IMR-90 (cell line): ENCODE results near the gene STK10. TPM values are rescaled to one million over a fixed set of nuclear protein-coding genes. Genes with fewer than 3 reads are reported as not detected.

Experiments used
- ATAC-seq: fragments of 200-7000 bp; cut with Tn5 transposase; 2 replicates; pipeline ENCODE4 v1.9.1; 2020; ENCODE audit warnings: low read depth, mild to moderate bottlenecking, moderate library complexity
- BruUV-seq: library from RNA; stranded (reverse); fragments of 400-500 nt; replicated peaks from 2 replicates; lab custom pipeline; 2021; lab: Mats Ljungman, UMichigan
- CTCF ChIA-PET: fragments of 300-600 bp; formaldehyde crosslinking; extraction: SDS; loops from one replicate; lab custom pipeline; 2021; ENCODE audit warnings: antibody characterized with exemption; lab: Yijun Ruan, JAX
- POLR2A ChIA-PET: fragments of 300-600 bp; sonication (Branson Sonifier 250); formaldehyde crosslinking; loops from one replicate; lab custom pipeline; 2022; ENCODE audit warnings: antibody characterized with exemption; ENCODE audit not compliant: unreplicated experiment; lab: Charles Lee
- DNase-seq: peaks from one replicate; pipeline ENCODE4 v3.0.0; 2013
- H2AFZ ChIP-seq: replicated peaks from 2 replicates; pipeline ENCODE3; 2013; ENCODE audit warnings: low read length, mild to moderate bottlenecking; ENCODE audit not compliant: poor library complexity
- H2AK5ac ChIP-seq: 2 replicates; pipeline ENCODE4 v1.6.1; 2013; ENCODE audit warnings: low read depth, low read length, inconsistent platforms
- H2AK9ac ChIP-seq: replicated peaks from 2 replicates; pipeline ENCODE3; 2013; ENCODE audit warnings: mild to moderate bottlenecking, low read depth, low read length, moderate library complexity; ENCODE audit not compliant: poor library complexity
- H2BK120ac ChIP-seq: 2 replicates; pipeline ENCODE4 v1.6.1; 2013; ENCODE audit warnings: low read depth, low read length, inconsistent platforms
- H2BK15ac ChIP-seq: 3 replicates; pipeline ENCODE4 v1.6.1; 2013; ENCODE audit warnings: low read depth, low read length, inconsistent platforms
- H2BK20ac ChIP-seq: 2 replicates; pipeline ENCODE4 v1.6.1; 2013; ENCODE audit warnings: low read depth, mild to moderate bottlenecking, inconsistent platforms, low read length, moderate library complexity
- H2BK5ac ChIP-seq: 2 replicates; pipeline ENCODE4 v1.6.1; 2013; ENCODE audit warnings: mild to moderate bottlenecking, low read depth, low read length, inconsistent platforms; ENCODE audit not compliant: poor library complexity, severe bottlenecking
- H3K14ac ChIP-seq: replicated peaks from 2 replicates; pipeline ENCODE4 v1.6.1; 2013; ENCODE audit warnings: low read depth, low read length, inconsistent platforms
- H3K18ac ChIP-seq: 2 replicates; pipeline ENCODE4 v1.6.1; 2013; ENCODE audit warnings: low read depth, low read length, control low read depth
- H3K23ac ChIP-seq: 2 replicates; pipeline ENCODE4 v1.6.1; 2013; ENCODE audit warnings: low read depth, low read length, inconsistent platforms
- H3K27ac ChIP-seq: 2 replicates; pipeline ENCODE4 v1.5.1; 2013; ENCODE audit warnings: mild to moderate bottlenecking, control low read depth, low read length; ENCODE audit not compliant: insufficient read depth
- H3K27me3 ChIP-seq: 2 replicates; pipeline ENCODE4 v1.6.1; 2013; ENCODE audit warnings: low read length; ENCODE audit not compliant: control insufficient read depth, insufficient read depth
- H3K36me3 ChIP-seq: 2 replicates; pipeline ENCODE4 v1.6.1; 2013; ENCODE audit warnings: low read length, mixed read lengths; ENCODE audit not compliant: control insufficient read depth, insufficient read depth
- H3K4ac ChIP-seq: 2 replicates; pipeline ENCODE4 v1.6.1; 2013; ENCODE audit warnings: low read depth, low read length, inconsistent platforms
- H3K4me1 ChIP-seq: 2 replicates; pipeline ENCODE4 v1.6.1; 2013; ENCODE audit warnings: low read length, mixed read lengths; ENCODE audit not compliant: control insufficient read depth, insufficient read depth
- H3K4me2 ChIP-seq: 2 replicates; pipeline ENCODE4 v1.6.1; 2013; ENCODE audit warnings: low read depth, mild to moderate bottlenecking, control low read depth, low read length, moderate library complexity
- H3K4me3 ChIP-seq: 2 replicates; pipeline ENCODE4 v1.5.1; 2013; ENCODE audit warnings: low read depth, mild to moderate bottlenecking, control low read depth, low read length, moderate library complexity; ENCODE audit not compliant: insufficient read depth
- H3K56ac ChIP-seq: 2 replicates; pipeline ENCODE4 v1.6.1; 2013; ENCODE audit warnings: low read length, inconsistent platforms; ENCODE audit not compliant: insufficient read depth; ENCODE audit errors: extremely low read depth
- H3K79me1 ChIP-seq, 2 experiments: 2 replicates each; pipeline ENCODE4 v1.6.1; 2013; ENCODE audit warnings: low read length in 2 of 2, inconsistent platforms in 1 of 2, low read depth in 1 of 2
- H3K9ac ChIP-seq: 2 replicates; pipeline ENCODE4 v1.6.1; 2013; ENCODE audit warnings: low read depth, low read length, control low read depth
- H3K9me1 ChIP-seq: 2 replicates; pipeline ENCODE4 v1.6.1; 2013; ENCODE audit warnings: low read length, inconsistent platforms; ENCODE audit not compliant: insufficient read depth
- H3K9me3 ChIP-seq: 2 replicates; pipeline ENCODE4 v1.6.1; 2013; ENCODE audit warnings: low read length; ENCODE audit not compliant: control insufficient read depth, insufficient read depth
- H4K20me1 ChIP-seq: 2 replicates; pipeline ENCODE4 v1.6.1; 2013; ENCODE audit warnings: low read length, inconsistent platforms; ENCODE audit not compliant: insufficient read depth
- H4K5ac ChIP-seq: 2 replicates; pipeline ENCODE4 v1.6.1; 2013; ENCODE audit warnings: mild to moderate bottlenecking, low read depth, low read length, control low read depth
- H4K8ac ChIP-seq, 2 experiments: 2 replicates each; pipeline ENCODE4 v1.6.1; 2013; ENCODE audit warnings: low read depth in 2 of 2, low read length in 2 of 2, control low read depth in 1 of 2, inconsistent platforms in 1 of 2
- H4K91ac ChIP-seq: 2 replicates; pipeline ENCODE4 v1.6.1; 2013; ENCODE audit warnings: low read depth, low read length, inconsistent platforms; ENCODE audit not compliant: insufficient read depth
- BHLHE40 ChIP-seq: fragments of 150-350 bp; IDR thresholded peaks from 2 replicates; pipeline ENCODE4 v1.6.1; 2016; ENCODE audit warnings: mild to moderate bottlenecking, low read depth, low read length
- CEBPB ChIP-seq: IDR thresholded peaks from 2 replicates; pipeline ENCODE4 v1.6.1; 2012; ENCODE audit warnings: low read depth, low read length, improper control_type of control experiment
- CHD1 ChIP-seq: IDR thresholded peaks from 2 replicates; pipeline ENCODE4 v1.6.1; 2012; ENCODE audit warnings: low read depth, low read length, improper control_type of control experiment
- CTCF ChIP-seq: conservative IDR thresholded peaks from 2 replicates; pipeline ENCODE4 v1.5.1; 2012; ENCODE audit warnings: mild to moderate bottlenecking, low read depth, low read length, improper control_type of control experiment
- ELK1 ChIP-seq: fragments of 150-350 bp; IDR thresholded peaks from 2 replicates; pipeline ENCODE4 v1.6.1; 2016; ENCODE audit warnings: low read depth, mild to moderate bottlenecking, low read length, moderate library complexity, borderline replicate concordance
- FOS ChIP-seq: fragments of 150-350 bp; IDR thresholded peaks from 2 replicates; pipeline ENCODE4 v1.6.1; 2016; ENCODE audit warnings: low read depth, low read length
- MAFK ChIP-seq: IDR thresholded peaks from 2 replicates; pipeline ENCODE4 v1.6.1; 2012; ENCODE audit warnings: low read depth, low read length, improper control_type of control experiment
- MAZ ChIP-seq: IDR thresholded peaks from 2 replicates; pipeline ENCODE4 v1.6.1; 2012; ENCODE audit warnings: low read depth, mild to moderate bottlenecking, low read length, improper control_type of control experiment, moderate library complexity, borderline replicate concordance
- MXI1 ChIP-seq: IDR thresholded peaks from 2 replicates; pipeline ENCODE4 v1.6.1; 2012; ENCODE audit warnings: low read depth, mild to moderate bottlenecking, low read length, moderate library complexity, borderline replicate concordance
- NFE2L2 ChIP-seq: fragments of 150-350 bp; IDR thresholded peaks from 2 replicates; pipeline ENCODE4 v1.6.1; 2016; ENCODE audit warnings: low read depth, mild to moderate bottlenecking, low read length
- POLR2A ChIP-seq: IDR thresholded peaks from 2 replicates; pipeline ENCODE4 v1.6.1; 2012; ENCODE audit warnings: mild to moderate bottlenecking, low read depth, low read length
- RAD21 ChIP-seq: IDR thresholded peaks from 2 replicates; pipeline ENCODE4 v1.6.1; 2012; ENCODE audit warnings: low read length, improper control_type of control experiment
- RCOR1 ChIP-seq: IDR thresholded peaks from 2 replicates; pipeline ENCODE4 v1.6.1; 2012; ENCODE audit warnings: mild to moderate bottlenecking, low read length, improper control_type of control experiment; ENCODE audit not compliant: insufficient replicate concordance
- RFX5 ChIP-seq: IDR thresholded peaks from 2 replicates; pipeline ENCODE4 v1.8.0; 2012; ENCODE audit warnings: low read depth, mild to moderate bottlenecking, low read length, moderate library complexity
- SMC3 ChIP-seq: fragments of 150-350 bp; IDR thresholded peaks from 2 replicates; pipeline ENCODE4 v1.6.1; 2016; ENCODE audit warnings: low read depth, mild to moderate bottlenecking, antibody characterized with exemption, low read length, moderate library complexity
- USF2 ChIP-seq: fragments of 150-350 bp; IDR thresholded peaks from 2 replicates; pipeline ENCODE4 v1.6.1; 2017; ENCODE audit warnings: mild to moderate bottlenecking, antibody characterized with exemption, low read length, low read depth
- WGBS, 2 experiments: methylation state at CpG; one replicate each; pipeline versions ENCODE4 v1.1.5 to v1.1.7; 2013; ENCODE audit warnings: missing lambda C conversion rate in 2 of 2; ENCODE audit not compliant: insufficient read length in 1 of 2; ENCODE audit errors: extremely low coverage in 2 of 2; 5-methylcytosine and 5-hydroxymethylcytosine counted together
- dilution Hi-C: fragments of 300-500 bp; cut with HindIII; formaldehyde crosslinking; loops from one replicate; pipeline ENCODE4 v1.14.3; 2018; ENCODE audit warnings: low sequenced_read_pairs; ENCODE audit not compliant: unreplicated experiment
- in situ Hi-C: fragments of 300-500 bp; cut with MboI; formaldehyde crosslinking; loops from 3 replicates; pipeline ENCODE4 v1.14.3; 2019; ENCODE audit warnings: low sequenced_read_pairs, inconsistent platforms, mixed read lengths
- intact Hi-C: fragments of 100-400 bp; cut with micrococcal nuclease; formaldehyde crosslinking; loops from 2 replicates; pipeline ENCODE4 v1.10.0; 2022
- polyA plus RNA-seq, 3 experiments: library from polyadenylated mRNA; depleted of rRNA; stranded (reverse); fragments of >200 nt; gene quantifications; 2 replicates each; pipeline ENCODE4 v1.2.3, GENCODE V29; 2012; ENCODE audit warnings: low replicate concordance in 1 of 3
- total RNA-seq: library from RNA; depleted of rRNA; stranded (reverse); fragments of >200 nt; gene quantifications from 2 replicates; pipeline ENCODE4 v1.2.3, GENCODE V29; 2012

STK10 gene
- total and polyA plus RNA-seq, 2 of the 4 experiments (the other 2 are of a cell fraction): 15.4 to 18.5 TPM

DNA sequence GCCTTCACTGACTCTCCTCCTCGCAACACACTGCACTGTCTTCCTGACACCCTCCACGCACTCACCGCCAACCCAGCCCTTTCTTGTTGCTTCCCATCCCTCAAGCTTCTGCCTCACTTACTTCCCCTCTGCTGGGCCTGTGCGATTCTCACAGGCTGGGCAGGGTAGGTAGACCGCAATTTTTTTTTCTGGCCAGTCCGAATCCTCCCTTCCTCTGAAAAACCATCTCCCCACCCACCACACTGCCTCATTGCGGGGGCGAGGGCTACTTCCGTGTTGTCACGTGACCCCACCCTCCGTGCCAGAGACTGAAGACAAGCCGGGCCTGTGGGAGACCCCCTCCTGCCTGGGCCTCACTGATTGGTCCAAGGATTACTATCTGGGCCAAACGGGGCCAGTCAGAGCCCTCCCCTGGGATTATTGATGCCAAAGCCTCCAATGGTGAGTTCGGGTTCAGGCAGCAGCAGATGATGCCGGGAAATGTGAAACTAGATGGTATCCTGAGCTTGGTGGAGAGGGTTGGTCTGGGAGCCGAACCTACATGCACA lies 73.1 kb downstream of the STK10 start:
- Histone ChIP-seq H3K27ac (no peak overlapping the region), H3K18ac (no peak overlapping the region), H3K9ac (no peak overlapping the region), H3K23ac (no peak overlapping the region), H3K9me1 (peaks cover 4% of the 10 kb centered on the region; the same call in 1 of the 2 replicates), H3K4me2 (no peak overlapping the region), H3K27me3 (no peaks in the 10 kb centered on the region), H2AK9ac (no peak overlapping the region), H2BK20ac (no peak overlapping the region), H2BK5ac (no peak overlapping the region), H3K9me3 (no peaks in the 10 kb centered on the region), H3K4ac (no peak overlapping the region), H4K8ac (no peak overlapping the region), H4K91ac (no peak overlapping the region), H2BK120ac (no peak overlapping the region), H3K4me3 (no peak overlapping the region), H3K56ac (no peak overlapping the region), H2AK5ac (no peak overlapping the region), H2AFZ (no peak overlapping the region), H4K20me1 (no peaks in the 10 kb centered on the region), H3K4me1 (peaks cover 11% of the 10 kb centered on the region), H3K36me3 (peaks cover 13% of the 10 kb centered on the region; the same call in 1 of the 2 replicates), H3K79me1 (peaks cover 10 to 43% of the 10 kb centered on the region in 2 experiments; a peak in 3 of 4 replicates), H4K5ac (no peak overlapping the region), H2BK15ac (no peak overlapping the region), H3K14ac (no peak overlapping the region)
- CTCF ChIA-PET: interaction anchor here (1.3 kb wide), 1 partner anchor 39 kb away, joined by 3 read pairs; no protein-coding TSS in a partner anchor
- no peak for ATAC-seq
- POLR2A ChIA-PET: no interaction called here
- intact Hi-C loops (no loop called here), dilution Hi-C loops (no loop called here), in situ Hi-C loops (no loop called here)
- DNase-seq: no peak
- BruUV-seq: no TSS peak
- TF ChIP-seq CEBPB (no peak), CHD1 (no peak), MAFK (no peak), MAZ (no peak), POLR2A (no peak), RCOR1 (no peak), USF2 (no peak), NFE2L2 (no peak), MXI1 (no peak), BHLHE40 (no peak), RFX5 (no peak), FOS (no peak), ELK1 (no peak), CTCF (no peak), RAD21 (no peak), SMC3 (no peak)
- 90% methylated on average over 15 of the region's 16 CpGs; no CpG with 5 or more reads in 1 of the 2 experiments for WGBS, 2 experiments
